ENCODE data around the gene PDZD2.
"Not testable (repeated sequence)": the region's sequence is repeated elsewhere in the genome, so short reads cannot be mapped to it uniquely, and the experiment has no call there.

The PDZD2 gene

GRCh38 chr5:32076699-32077695 is 438.1 kb downstream of the PDZD2 start:
- no peaks in the 10 kb centered on the region for H3K9me3 ChIP-seq (ENCODE audit: control insufficient read depth, low read length)
- H3K27ac ChIP-seq (ENCODE audit: insufficient read depth, low read length, poor library complexity, severe bottlenecking): no peak overlapping the region
- no peak for DNase-seq
- no peaks in the 10 kb centered on the region for H3K36me3 ChIP-seq (ENCODE audit: control insufficient read depth, insufficient read depth, low read length)
- H3K27me3 ChIP-seq (replicated peaks; ENCODE audit: control insufficient read depth, insufficient read depth, low read length, poor library complexity, severe bottlenecking): no peaks in the 10 kb centered on the region
- H3K4me3 ChIP-seq (ENCODE audit: insufficient read depth, low read depth, low read length, poor library complexity, severe bottlenecking): no peak overlapping the region
- H3K4me1 ChIP-seq (ENCODE audit: control insufficient read depth, insufficient read depth, low read length, poor library complexity, severe bottlenecking): no peaks in the 10 kb centered on the region

GRCh38 chr5:32078855-32079254 is 439.9 kb downstream of the PDZD2 start:
- not testable (repeated sequence) for H3K36me3 ChIP-seq (ENCODE audit: control insufficient read depth, insufficient read depth, low read length); H3K27me3 ChIP-seq (replicated peaks; ENCODE audit: control insufficient read depth, insufficient read depth, low read length, poor library complexity, severe bottlenecking); H3K4me1 ChIP-seq (ENCODE audit: control insufficient read depth, insufficient read depth, low read length, poor library complexity, severe bottlenecking); H3K9me3 ChIP-seq (ENCODE audit: control insufficient read depth, low read length); H3K27ac ChIP-seq (ENCODE audit: insufficient read depth, low read length, poor library complexity, severe bottlenecking); H3K4me3 ChIP-seq (ENCODE audit: insufficient read depth, low read depth, low read length, poor library complexity, severe bottlenecking); DNase-seq

GRCh38 chr5:32080565-32080964 is 441.6 kb downstream of the PDZD2 start:
- not testable (repeated sequence) for H3K4me1 ChIP-seq (ENCODE audit: control insufficient read depth, insufficient read depth, low read length, poor library complexity, severe bottlenecking); H3K4me3 ChIP-seq (ENCODE audit: insufficient read depth, low read depth, low read length, poor library complexity, severe bottlenecking); H3K27ac ChIP-seq (ENCODE audit: insufficient read depth, low read length, poor library complexity, severe bottlenecking); H3K9me3 ChIP-seq (ENCODE audit: control insufficient read depth, low read length); H3K36me3 ChIP-seq (ENCODE audit: control insufficient read depth, insufficient read depth, low read length); H3K27me3 ChIP-seq (replicated peaks; ENCODE audit: control insufficient read depth, insufficient read depth, low read length, poor library complexity, severe bottlenecking); DNase-seq

- Histone ChIP-seq H3K36me3 (ENCODE audit: control insufficient read depth, insufficient read depth, low read length) (no peaks in the 10 kb centered on the region), H3K9me3 (ENCODE audit: control insufficient read depth, low read length) (no peaks in the 10 kb centered on the region), H3K27me3 (replicated peaks; ENCODE audit: control insufficient read depth, insufficient read depth, low read length, poor library complexity, severe bottlenecking) (no peaks in the 10 kb centered on the region), H3K4me1 (ENCODE audit: control insufficient read depth, insufficient read depth, low read length, poor library complexity, severe bottlenecking) (no peaks in the 10 kb centered on the region), H3K27ac (ENCODE audit: insufficient read depth, low read length, poor library complexity, severe bottlenecking) (no peak overlapping the region), H3K4me3 (ENCODE audit: insufficient read depth, low read depth, low read length, poor library complexity, severe bottlenecking) (no peak overlapping the region)
- no peak for DNase-seq
Measured at GRCh38 chr5:32082701-32083100, 443.8 kb downstream of the PDZD2 start.

- Histone ChIP-seq H3K9me3 (ENCODE audit: control insufficient read depth, low read length) (no peaks in the 10 kb centered on the region), H3K4me3 (ENCODE audit: insufficient read depth, low read depth, low read length, poor library complexity, severe bottlenecking) (no peak overlapping the region), H3K27ac (ENCODE audit: insufficient read depth, low read length, poor library complexity, severe bottlenecking) (no peak overlapping the region), H3K4me1 (ENCODE audit: control insufficient read depth, insufficient read depth, low read length, poor library complexity, severe bottlenecking) (no peaks in the 10 kb centered on the region), H3K36me3 (ENCODE audit: control insufficient read depth, insufficient read depth, low read length) (no peaks in the 10 kb centered on the region), H3K27me3 (replicated peaks; ENCODE audit: control insufficient read depth, insufficient read depth, low read length, poor library complexity, severe bottlenecking) (no peaks in the 10 kb centered on the region)
- DNase-seq: no peak
Measured at GRCh38 chr5:32083981-32084430, 445.1 kb downstream of the PDZD2 start.

GRCh38 chr5:32087086-32088082 is 448.5 kb downstream of the PDZD2 start:
- DNase-seq: no peak
- Histone ChIP-seq H3K36me3 (ENCODE audit: control insufficient read depth, insufficient read depth, low read length) (no peaks in the 10 kb centered on the region), H3K4me1 (ENCODE audit: control insufficient read depth, insufficient read depth, low read length, poor library complexity, severe bottlenecking) (no peaks in the 10 kb centered on the region), H3K27ac (ENCODE audit: insufficient read depth, low read length, poor library complexity, severe bottlenecking) (no peak overlapping the region), H3K4me3 (ENCODE audit: insufficient read depth, low read depth, low read length, poor library complexity, severe bottlenecking) (no peak overlapping the region), H3K9me3 (ENCODE audit: control insufficient read depth, low read length) (no peaks in the 10 kb centered on the region), H3K27me3 (replicated peaks; ENCODE audit: control insufficient read depth, insufficient read depth, low read length, poor library complexity, severe bottlenecking) (no peaks in the 10 kb centered on the region)

- Histone ChIP-seq H3K27ac (ENCODE audit: insufficient read depth, low read length, poor library complexity, severe bottlenecking) (no peak overlapping the region), H3K27me3 (replicated peaks; ENCODE audit: control insufficient read depth, insufficient read depth, low read length, poor library complexity, severe bottlenecking) (no peaks in the 10 kb centered on the region), H3K4me1 (ENCODE audit: control insufficient read depth, insufficient read depth, low read length, poor library complexity, severe bottlenecking) (no peaks in the 10 kb centered on the region), H3K9me3 (ENCODE audit: control insufficient read depth, low read length) (no peaks in the 10 kb centered on the region), H3K36me3 (ENCODE audit: control insufficient read depth, insufficient read depth, low read length) (no peaks in the 10 kb centered on the region), H3K4me3 (ENCODE audit: insufficient read depth, low read depth, low read length, poor library complexity, severe bottlenecking) (no peak overlapping the region)
- no peak for DNase-seq
Measured at GRCh38 chr5:32088214-32088613, 449.3 kb downstream of the PDZD2 start.

GRCh38 chr5:32089146-32090000 is 450.4 kb downstream of the PDZD2 start:
- Histone ChIP-seq H3K27ac (ENCODE audit: insufficient read depth, low read length, poor library complexity, severe bottlenecking) (no peak overlapping the region), H3K27me3 (replicated peaks; ENCODE audit: control insufficient read depth, insufficient read depth, low read length, poor library complexity, severe bottlenecking) (no peaks in the 10 kb centered on the region), H3K9me3 (ENCODE audit: control insufficient read depth, low read length) (no peaks in the 10 kb centered on the region), H3K4me1 (ENCODE audit: control insufficient read depth, insufficient read depth, low read length, poor library complexity, severe bottlenecking) (no peaks in the 10 kb centered on the region), H3K4me3 (ENCODE audit: insufficient read depth, low read depth, low read length, poor library complexity, severe bottlenecking) (no peak overlapping the region), H3K36me3 (ENCODE audit: control insufficient read depth, insufficient read depth, low read length) (no peaks in the 10 kb centered on the region)
- DNase-seq: no peak

- Histone ChIP-seq H3K27me3 (replicated peaks; ENCODE audit: control insufficient read depth, insufficient read depth, low read length, poor library complexity, severe bottlenecking) (no peaks in the 10 kb centered on the region), H3K27ac (ENCODE audit: insufficient read depth, low read length, poor library complexity, severe bottlenecking) (no peak overlapping the region), H3K36me3 (ENCODE audit: control insufficient read depth, insufficient read depth, low read length) (no peaks in the 10 kb centered on the region), H3K4me3 (ENCODE audit: insufficient read depth, low read depth, low read length, poor library complexity, severe bottlenecking) (no peak overlapping the region), H3K4me1 (ENCODE audit: control insufficient read depth, insufficient read depth, low read length, poor library complexity, severe bottlenecking) (no peaks in the 10 kb centered on the region), H3K9me3 (ENCODE audit: control insufficient read depth, low read length) (no peaks in the 10 kb centered on the region)
- DNase-seq: no peak
Measured at GRCh38 chr5:32090026-32090754, 451.3 kb downstream of the PDZD2 start.

Measured in effector memory CD4-positive, alpha-beta T cell (primary cell).